ENCODE data around the gene CIAO2B. TPM values are rescaled to one million over a fixed set of nuclear protein-coding genes. Genes with fewer than 3 reads are reported as not detected.

CIAO2B gene
- total RNA-seq, 1 experiment from 2014 or later: 59.7 TPM

DNA sequence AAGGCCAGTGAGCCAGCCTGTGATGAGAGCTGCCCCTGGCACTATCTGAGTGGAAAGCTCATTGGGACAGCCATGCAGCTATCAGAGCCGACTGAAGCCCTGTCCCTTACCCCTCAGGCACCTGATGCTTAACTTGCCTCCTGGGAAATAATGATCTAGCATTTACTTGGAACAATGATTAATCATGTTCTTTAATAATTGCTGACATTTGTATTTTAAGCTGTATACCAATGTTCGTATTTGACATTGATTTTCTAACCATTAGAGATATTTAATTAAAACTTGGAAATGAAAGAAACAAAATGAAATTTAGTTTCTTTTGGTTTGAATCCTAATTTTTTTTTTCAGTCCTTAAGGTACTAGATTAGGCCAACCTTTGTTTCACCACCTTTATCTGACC lies 43.4 kb downstream of the CIAO2B start:
- ChIA-PET POLR2A (no interaction called here), CTCF (interaction anchor here (1.0 to 11.5 kb wide), 4 partner anchors 18 to 60 kb away, joined by 3 to 175 read pairs (median 8); partner anchors contain the start of genes NAE1 and RRAD)
- DNase-seq (ENCODE audit: low spot score) (no peak), ATAC-seq (no peak)
- H3K4me1 Mint-ChIP-seq: peaks cover 13% of the 10 kb centered on the region
- no peak overlapping the region for H3K4me3 Mint-ChIP-seq
- no peaks in the 10 kb centered on the region for H3K9me3 Mint-ChIP-seq
- peaks cover 5% of the 10 kb centered on the region for H3K36me3 Mint-ChIP-seq
- no peaks in the 10 kb centered on the region for H3K27me3 Mint-ChIP-seq (ENCODE audit: low read depth)
- no peak overlapping the region for H3K27ac Mint-ChIP-seq
- TF ChIP-seq, protein P1, sequence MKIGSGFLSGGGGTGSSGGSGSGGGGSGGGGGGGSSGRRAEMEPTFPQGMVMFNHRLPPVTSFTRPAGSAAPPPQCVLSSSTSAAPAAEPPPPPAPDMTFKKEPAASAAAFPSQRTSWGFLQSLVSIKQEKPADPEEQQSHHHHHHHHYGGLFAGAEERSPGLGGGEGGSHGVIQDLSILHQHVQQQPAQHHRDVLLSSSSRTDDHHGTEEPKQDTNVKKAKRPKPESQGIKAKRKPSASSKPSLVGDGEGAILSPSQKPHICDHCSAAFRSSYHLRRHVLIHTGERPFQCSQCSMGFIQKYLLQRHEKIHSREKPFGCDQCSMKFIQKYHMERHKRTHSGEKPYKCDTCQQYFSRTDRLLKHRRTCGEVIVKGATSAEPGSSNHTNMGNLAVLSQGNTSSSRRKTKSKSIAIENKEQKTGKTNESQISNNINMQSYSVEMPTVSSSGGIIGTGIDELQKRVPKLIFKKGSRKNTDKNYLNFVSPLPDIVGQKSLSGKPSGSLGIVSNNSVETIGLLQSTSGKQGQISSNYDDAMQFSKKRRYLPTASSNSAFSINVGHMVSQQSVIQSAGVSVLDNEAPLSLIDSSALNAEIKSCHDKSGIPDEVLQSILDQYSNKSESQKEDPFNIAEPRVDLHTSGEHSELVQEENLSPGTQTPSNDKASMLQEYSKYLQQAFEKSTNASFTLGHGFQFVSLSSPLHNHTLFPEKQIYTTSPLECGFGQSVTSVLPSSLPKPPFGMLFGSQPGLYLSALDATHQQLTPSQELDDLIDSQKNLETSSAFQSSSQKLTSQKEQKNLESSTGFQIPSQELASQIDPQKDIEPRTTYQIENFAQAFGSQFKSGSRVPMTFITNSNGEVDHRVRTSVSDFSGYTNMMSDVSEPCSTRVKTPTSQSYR (CRISPR knock-in tag; IDR thresholded peaks at IDR 0.05): no peak
- TF ChIP-seq, protein P2, sequence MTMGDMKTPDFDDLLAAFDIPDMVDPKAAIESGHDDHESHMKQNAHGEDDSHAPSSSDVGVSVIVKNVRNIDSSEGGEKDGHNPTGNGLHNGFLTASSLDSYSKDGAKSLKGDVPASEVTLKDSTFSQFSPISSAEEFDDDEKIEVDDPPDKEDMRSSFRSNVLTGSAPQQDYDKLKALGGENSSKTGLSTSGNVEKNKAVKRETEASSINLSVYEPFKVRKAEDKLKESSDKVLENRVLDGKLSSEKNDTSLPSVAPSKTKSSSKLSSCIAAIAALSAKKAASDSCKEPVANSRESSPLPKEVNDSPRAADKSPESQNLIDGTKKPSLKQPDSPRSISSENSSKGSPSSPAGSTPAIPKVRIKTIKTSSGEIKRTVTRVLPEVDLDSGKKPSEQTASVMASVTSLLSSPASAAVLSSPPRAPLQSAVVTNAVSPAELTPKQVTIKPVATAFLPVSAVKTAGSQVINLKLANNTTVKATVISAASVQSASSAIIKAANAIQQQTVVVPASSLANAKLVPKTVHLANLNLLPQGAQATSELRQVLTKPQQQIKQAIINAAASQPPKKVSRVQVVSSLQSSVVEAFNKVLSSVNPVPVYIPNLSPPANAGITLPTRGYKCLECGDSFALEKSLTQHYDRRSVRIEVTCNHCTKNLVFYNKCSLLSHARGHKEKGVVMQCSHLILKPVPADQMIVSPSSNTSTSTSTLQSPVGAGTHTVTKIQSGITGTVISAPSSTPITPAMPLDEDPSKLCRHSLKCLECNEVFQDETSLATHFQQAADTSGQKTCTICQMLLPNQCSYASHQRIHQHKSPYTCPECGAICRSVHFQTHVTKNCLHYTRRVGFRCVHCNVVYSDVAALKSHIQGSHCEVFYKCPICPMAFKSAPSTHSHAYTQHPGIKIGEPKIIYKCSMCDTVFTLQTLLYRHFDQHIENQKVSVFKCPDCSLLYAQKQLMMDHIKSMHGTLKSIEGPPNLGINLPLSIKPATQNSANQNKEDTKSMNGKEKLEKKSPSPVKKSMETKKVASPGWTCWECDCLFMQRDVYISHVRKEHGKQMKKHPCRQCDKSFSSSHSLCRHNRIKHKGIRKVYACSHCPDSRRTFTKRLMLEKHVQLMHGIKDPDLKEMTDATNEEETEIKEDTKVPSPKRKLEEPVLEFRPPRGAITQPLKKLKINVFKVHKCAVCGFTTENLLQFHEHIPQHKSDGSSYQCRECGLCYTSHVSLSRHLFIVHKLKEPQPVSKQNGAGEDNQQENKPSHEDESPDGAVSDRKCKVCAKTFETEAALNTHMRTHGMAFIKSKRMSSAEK (CRISPR knock-in tag; IDR thresholded peaks at IDR 0.05; ENCODE audit: borderline replicate concordance): no peak
- TF ChIP-seq ZNF396 (CRISPR knock-in tag; IDR thresholded peaks at IDR 0.05; ENCODE audit: borderline replicate concordance): no peak
- no peak for TF ChIP-seq ZNF219 (CRISPR knock-in tag; IDR thresholded peaks at IDR 0.05; ENCODE audit: borderline replicate concordance)
- TF ChIP-seq PRRX2 (CRISPR knock-in tag; IDR thresholded peaks at IDR 0.05): no peak

DNA sequence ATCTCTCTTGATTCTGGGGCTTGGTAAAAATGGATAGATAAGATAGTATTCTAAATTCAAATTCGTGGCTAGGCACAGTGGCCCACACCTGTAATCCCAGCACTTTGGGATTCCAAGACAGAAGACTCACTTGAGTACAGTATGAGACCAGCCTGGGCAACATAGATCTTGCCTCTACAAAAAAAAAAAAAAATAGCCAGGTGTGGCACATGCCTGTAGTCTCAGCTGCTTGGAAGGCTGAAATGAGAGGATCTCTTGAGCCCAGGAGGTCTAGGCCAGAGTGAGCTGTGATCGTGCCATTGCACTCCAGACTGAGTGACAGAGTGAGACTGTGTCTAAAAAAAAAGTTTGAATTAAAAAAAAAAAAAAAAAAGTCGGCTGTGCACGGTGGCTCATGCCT lies 44.6 kb downstream of the CIAO2B start:
- H3K4me3 Mint-ChIP-seq: no peak overlapping the region
- CTCF ChIA-PET: interaction anchor here (0.7 to 11.5 kb wide), 4 partner anchors 17 to 269 kb away, joined by 3 to 175 read pairs (median 6); partner anchors contain the start of genes NAE1 and RRAD
- no peak for ATAC-seq
- H3K27me3 Mint-ChIP-seq (ENCODE audit: low read depth): no peaks in the 10 kb centered on the region
- peaks cover 17% of the 10 kb centered on the region for H3K4me1 Mint-ChIP-seq
- POLR2A ChIA-PET: no interaction called here
- H3K9me3 Mint-ChIP-seq: no peaks in the 10 kb centered on the region
- DNase-seq (ENCODE audit: low spot score): no peak
- peaks cover 17% of the 10 kb centered on the region for H3K36me3 Mint-ChIP-seq
- H3K27ac Mint-ChIP-seq: peak overlapping the region; percentile 26; the same call in 1 of the 2 replicates
- TF ChIP-seq ATF1 (CRISPR knock-in tag; IDR thresholded peaks at IDR 0.05) (no peak), PRRX2 (CRISPR knock-in tag; IDR thresholded peaks at IDR 0.05) (no peak), ZNF416 (CRISPR knock-in tag; IDR thresholded peaks at IDR 0.05) (no peak), NFE2L1 (CRISPR knock-in tag; IDR thresholded peaks at IDR 0.05) (no peak), TCF7 (CRISPR knock-in tag; IDR thresholded peaks at IDR 0.05; ENCODE audit: low read depth) (no peak), GRHL2 (CRISPR knock-in tag; IDR thresholded peaks at IDR 0.05; ENCODE audit: insufficient replicate concordance, severe bottlenecking) (no peak), SP1 (CRISPR knock-in tag; conservative IDR thresholded peaks at IDR 0.05) (no peak), IRF2 (CRISPR knock-in tag; IDR thresholded peaks at IDR 0.05; ENCODE audit: borderline replicate concordance, low read depth) (no peak)
- TF ChIP-seq, protein P3, sequence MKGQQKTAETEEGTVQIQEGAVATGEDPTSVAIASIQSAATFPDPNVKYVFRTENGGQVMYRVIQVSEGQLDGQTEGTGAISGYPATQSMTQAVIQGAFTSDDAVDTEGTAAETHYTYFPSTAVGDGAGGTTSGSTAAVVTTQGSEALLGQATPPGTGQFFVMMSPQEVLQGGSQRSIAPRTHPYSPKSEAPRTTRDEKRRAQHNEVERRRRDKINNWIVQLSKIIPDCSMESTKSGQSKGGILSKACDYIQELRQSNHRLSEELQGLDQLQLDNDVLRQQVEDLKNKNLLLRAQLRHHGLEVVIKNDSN (CRISPR knock-in tag; IDR thresholded peaks at IDR 0.05): no peak
- TF ChIP-seq, protein P2 (CRISPR knock-in tag; IDR thresholded peaks at IDR 0.05; ENCODE audit: borderline replicate concordance): no peak
- TF ChIP-seq, protein P4, sequence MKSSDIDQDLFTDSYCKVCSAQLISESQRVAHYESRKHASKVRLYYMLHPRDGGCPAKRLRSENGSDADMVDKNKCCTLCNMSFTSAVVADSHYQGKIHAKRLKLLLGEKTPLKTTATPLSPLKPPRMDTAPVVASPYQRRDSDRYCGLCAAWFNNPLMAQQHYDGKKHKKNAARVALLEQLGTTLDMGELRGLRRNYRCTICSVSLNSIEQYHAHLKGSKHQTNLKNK (CRISPR knock-in tag; IDR thresholded peaks at IDR 0.05): no peak
- TF ChIP-seq, protein P5, sequence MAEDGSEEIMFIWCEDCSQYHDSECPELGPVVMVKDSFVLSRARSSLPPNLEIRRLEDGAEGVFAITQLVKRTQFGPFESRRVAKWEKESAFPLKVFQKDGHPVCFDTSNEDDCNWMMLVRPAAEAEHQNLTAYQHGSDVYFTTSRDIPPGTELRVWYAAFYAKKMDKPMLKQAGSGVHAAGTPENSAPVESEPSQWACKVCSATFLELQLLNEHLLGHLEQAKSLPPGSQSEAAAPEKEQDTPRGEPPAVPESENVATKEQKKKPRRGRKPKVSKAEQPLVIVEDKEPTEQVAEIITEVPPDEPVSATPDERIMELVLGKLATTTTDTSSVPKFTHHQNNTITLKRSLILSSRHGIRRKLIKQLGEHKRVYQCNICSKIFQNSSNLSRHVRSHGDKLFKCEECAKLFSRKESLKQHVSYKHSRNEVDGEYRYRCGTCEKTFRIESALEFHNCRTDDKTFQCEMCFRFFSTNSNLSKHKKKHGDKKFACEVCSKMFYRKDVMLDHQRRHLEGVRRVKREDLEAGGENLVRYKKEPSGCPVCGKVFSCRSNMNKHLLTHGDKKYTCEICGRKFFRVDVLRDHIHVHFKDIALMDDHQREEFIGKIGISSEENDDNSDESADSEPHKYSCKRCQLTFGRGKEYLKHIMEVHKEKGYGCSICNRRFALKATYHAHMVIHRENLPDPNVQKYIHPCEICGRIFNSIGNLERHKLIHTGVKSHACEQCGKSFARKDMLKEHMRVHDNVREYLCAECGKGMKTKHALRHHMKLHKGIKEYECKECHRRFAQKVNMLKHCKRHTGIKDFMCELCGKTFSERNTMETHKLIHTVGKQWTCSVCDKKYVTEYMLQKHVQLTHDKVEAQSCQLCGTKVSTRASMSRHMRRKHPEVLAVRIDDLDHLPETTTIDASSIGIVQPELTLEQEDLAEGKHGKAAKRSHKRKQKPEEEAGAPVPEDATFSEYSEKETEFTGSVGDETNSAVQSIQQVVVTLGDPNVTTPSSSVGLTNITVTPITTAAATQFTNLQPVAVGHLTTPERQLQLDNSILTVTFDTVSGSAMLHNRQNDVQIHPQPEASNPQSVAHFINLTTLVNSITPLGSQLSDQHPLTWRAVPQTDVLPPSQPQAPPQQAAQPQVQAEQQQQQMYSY (CRISPR knock-in tag; IDR thresholded peaks at IDR 0.05): no peak
- TF ChIP-seq, protein P6, sequence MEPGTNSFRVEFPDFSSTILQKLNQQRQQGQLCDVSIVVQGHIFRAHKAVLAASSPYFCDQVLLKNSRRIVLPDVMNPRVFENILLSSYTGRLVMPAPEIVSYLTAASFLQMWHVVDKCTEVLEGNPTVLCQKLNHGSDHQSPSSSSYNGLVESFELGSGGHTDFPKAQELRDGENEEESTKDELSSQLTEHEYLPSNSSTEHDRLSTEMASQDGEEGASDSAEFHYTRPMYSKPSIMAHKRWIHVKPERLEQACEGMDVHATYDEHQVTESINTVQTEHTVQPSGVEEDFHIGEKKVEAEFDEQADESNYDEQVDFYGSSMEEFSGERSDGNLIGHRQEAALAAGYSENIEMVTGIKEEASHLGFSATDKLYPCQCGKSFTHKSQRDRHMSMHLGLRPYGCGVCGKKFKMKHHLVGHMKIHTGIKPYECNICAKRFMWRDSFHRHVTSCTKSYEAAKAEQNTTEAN (CRISPR knock-in tag; IDR thresholded peaks at IDR 0.05): no peak
